Type B pancreatic cell (in vitro differentiated cells): ENCODE results near the gene TMEM252. TPM values are rescaled to one million over a fixed set of nuclear protein-coding genes. Genes with fewer than 3 reads are reported as not detected.

Source experiments
- DNase-seq: peaks from one replicate; pipeline ENCODE4 v3.0.0; 2021; ENCODE audit warnings: mixed read lengths; ENCODE audit not compliant: unreplicated experiment; ENCODE audit errors: extremely low spot score
- H3K27ac Mint-ChIP-seq: 2 replicates; pipeline ENCODE4 v1.8.0; 2021; ENCODE audit warnings: mild to moderate bottlenecking, mixed read lengths
- H3K27me3 Mint-ChIP-seq: 2 replicates; pipeline ENCODE4 v1.8.0; 2021; ENCODE audit warnings: mixed read lengths
- H3K36me3 Mint-ChIP-seq: 2 replicates; pipeline ENCODE4 v1.8.0; 2021; ENCODE audit warnings: mixed read lengths
- H3K4me1 Mint-ChIP-seq: one replicate; pipeline ENCODE4 v1.8.0; 2021; ENCODE audit warnings: mixed read lengths; ENCODE audit not compliant: unreplicated experiment
- H3K4me3 Mint-ChIP-seq: 2 replicates; pipeline ENCODE4 v1.8.0; 2021; ENCODE audit warnings: mild to moderate bottlenecking, mixed read lengths
- H3K9me3 Mint-ChIP-seq: 2 replicates; pipeline ENCODE4 v1.8.0; 2021; ENCODE audit warnings: mixed read lengths
- CTCF ChIP-seq: fragments of 200-600 bp; sonication (generic); conservative IDR thresholded peaks from 2 replicates; pipeline ENCODE4 v1.5.0; 2021; ENCODE audit warnings: antibody characterized with exemption, mild to moderate bottlenecking
- total RNA-seq: library from RNA; stranded (reverse); gene quantifications from 2 replicates; pipeline ENCODE4 v1.2.1, GENCODE V29; 2021; ENCODE audit warnings: low replicate concordance

TMEM252 gene
- total RNA-seq, 1 donor from 2014 or later, result 0.80 TPM

DNA sequence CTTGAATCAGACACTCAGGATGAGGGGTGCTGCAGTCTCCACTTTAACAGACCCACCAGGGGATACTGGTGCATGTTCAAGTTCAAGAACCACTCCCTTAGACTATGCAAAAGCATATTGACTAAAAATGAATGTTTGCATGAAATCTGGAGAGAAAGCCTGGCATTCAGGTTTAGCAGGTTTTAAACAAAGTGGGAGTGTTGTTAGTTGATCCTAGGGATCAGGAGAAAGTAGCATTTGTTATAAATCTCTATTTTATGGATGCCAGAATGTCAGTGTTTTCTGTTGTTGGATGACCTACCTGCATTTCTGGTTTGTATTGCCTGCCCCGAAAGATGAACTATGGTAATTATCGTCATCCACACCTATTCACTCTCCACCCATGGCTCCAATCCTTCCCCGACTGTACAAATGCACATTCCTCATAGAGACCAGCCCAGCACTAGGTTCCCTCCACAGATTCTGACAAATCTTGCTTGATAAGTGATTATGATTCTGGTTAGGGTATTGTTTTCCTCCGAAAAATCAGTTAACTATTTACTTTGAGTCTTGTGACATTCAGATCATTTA lies 17.2 kb downstream of the TMEM252 start:
- H3K9me3 Mint-ChIP-seq, result peaks cover 5% of the 10 kb centered on the region
- no peak for DNase-seq
- peaks cover 4% of the 10 kb centered on the region for H3K27me3 Mint-ChIP-seq
- no peak for TF ChIP-seq CTCF
- peak overlapping the region; percentile 27 for H3K4me3 Mint-ChIP-seq
- H3K36me3 Mint-ChIP-seq, result peaks cover 3% of the 10 kb centered on the region
- H3K27ac Mint-ChIP-seq, result peak overlapping the region; percentile 90
- no peaks in the 10 kb centered on the region for H3K4me1 Mint-ChIP-seq

- peak overlapping the region; percentile 90 for H3K27ac Mint-ChIP-seq
- no peaks in the 10 kb centered on the region for H3K4me1 Mint-ChIP-seq
- peak overlapping the region; percentile 44 for H3K4me3 Mint-ChIP-seq
- no peak for DNase-seq
- H3K9me3 Mint-ChIP-seq, result peaks cover 10% of the 10 kb centered on the region
- TF ChIP-seq CTCF, result no peak
- H3K36me3 Mint-ChIP-seq, result peaks cover 3% of the 10 kb centered on the region
- H3K27me3 Mint-ChIP-seq, result peaks cover 4% of the 10 kb centered on the region
These were observed 17.7 kb downstream of the TMEM252 start for GRCh38 chr9:68522954-68523353.

DNA sequence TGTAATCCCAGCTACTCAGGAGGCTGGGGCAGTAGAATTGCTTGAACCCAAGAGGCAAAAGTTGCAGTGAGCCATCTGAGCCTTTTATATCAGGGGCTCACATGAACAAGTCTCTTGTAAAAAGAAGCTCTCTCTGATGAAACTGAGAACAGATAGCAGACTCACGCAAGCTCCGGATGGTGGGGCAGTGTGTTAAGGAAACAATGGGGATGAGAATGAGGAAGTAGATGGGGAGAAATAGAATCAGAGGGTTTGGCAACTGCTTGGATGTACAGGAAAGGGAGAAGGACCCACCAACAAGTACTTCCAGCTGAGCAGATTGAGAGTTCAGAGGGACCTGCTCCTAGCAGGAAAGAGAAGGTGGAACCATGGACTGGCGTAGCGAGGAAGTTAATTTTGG lies 18.6 kb downstream of the TMEM252 start:
- Mint-ChIP-seq H3K4me1 (no peaks in the 10 kb centered on the region), H3K27ac (peak overlapping the region; percentile 62), H3K4me3 (peak overlapping the region; percentile 6), H3K36me3 (peaks cover 3% of the 10 kb centered on the region), H3K27me3 (no peaks in the 10 kb centered on the region), H3K9me3 (peaks cover 11% of the 10 kb centered on the region)
- DNase-seq, result no peak
- no peak for TF ChIP-seq CTCF

DNA sequence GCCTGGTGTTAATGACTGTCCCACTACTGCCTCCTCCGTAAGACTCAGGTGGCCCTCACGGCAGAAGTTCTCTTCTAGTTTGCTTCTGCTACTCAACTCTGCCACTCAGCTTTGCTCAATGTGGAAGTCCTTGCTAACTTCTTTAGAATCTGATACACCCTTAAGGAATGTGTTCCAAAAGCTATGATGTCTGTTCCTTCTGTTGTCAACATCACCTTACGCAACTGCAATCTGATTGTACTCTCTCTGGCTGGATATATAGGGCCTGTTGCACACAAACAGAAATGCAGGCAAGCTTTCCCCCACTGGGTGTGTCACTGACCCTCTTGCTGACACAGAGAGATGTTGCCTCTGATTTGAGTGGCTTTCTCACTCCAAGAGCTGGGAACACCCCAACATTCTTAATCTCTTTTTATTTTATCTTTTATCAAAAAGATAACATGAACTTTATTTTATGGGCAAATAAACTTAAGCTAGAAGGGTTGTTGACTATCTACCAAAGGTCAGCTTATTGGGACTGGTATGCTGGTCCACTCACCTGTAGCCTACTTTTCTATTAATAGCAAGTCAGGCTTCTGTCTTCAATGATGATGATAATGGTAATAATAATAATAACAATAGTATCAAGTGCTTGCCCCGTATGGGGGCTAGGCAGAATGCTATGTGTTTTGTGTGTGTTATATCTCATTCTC lies 25.2 kb downstream of the TMEM252 start:
- Mint-ChIP-seq H3K4me1 (no peaks in the 10 kb centered on the region), H3K27me3 (no peaks in the 10 kb centered on the region), H3K4me3 (no peak overlapping the region), H3K27ac (peak overlapping the region; percentile 6), H3K36me3 (no peaks in the 10 kb centered on the region), H3K9me3 (peaks cover 7% of the 10 kb centered on the region)
- no peak for TF ChIP-seq CTCF
- DNase-seq, result no peak

DNA sequence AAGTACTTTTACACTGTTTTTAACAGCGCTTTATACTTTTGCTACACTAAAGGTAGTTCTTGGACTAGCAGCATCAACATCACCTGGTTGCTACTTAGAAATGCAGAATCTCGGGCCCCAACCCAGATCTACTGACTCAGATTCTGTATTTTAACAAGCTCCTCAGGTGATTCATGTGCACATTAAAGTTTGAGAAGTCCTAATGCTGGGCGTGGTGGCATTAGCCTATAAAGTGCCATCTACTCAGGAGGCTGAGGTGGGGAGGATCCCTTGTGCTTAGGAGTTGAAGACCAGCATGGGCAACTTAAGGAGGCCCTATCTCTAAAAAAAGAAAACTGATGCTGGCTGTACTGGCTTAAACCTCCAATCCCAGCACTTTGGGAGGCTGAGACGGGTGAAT lies 26.7 kb downstream of the TMEM252 start:
- no peaks in the 10 kb centered on the region for H3K27me3 Mint-ChIP-seq
- no peak for TF ChIP-seq CTCF
- no peaks in the 10 kb centered on the region for H3K36me3 Mint-ChIP-seq
- no peak overlapping the region for H3K27ac Mint-ChIP-seq
- no peaks in the 10 kb centered on the region for H3K4me1 Mint-ChIP-seq
- DNase-seq, result no peak
- H3K9me3 Mint-ChIP-seq, result peaks cover 7% of the 10 kb centered on the region
- H3K4me3 Mint-ChIP-seq, result no peak overlapping the region
